ENCODE measurements around the gene NETO2.
"Not testable (repeated sequence)": the region's sequence is repeated elsewhere in the genome, so short reads cannot be mapped to it uniquely, and the experiment has no call there.

NETO2 gene

GRCh38 chr16:47134550-47134949, 9.2 kb downstream of the NETO2 start:
- no peak for DNase-seq (ENCODE audit: low read depth)

GRCh38 chr16:47132308-47132707, 11.4 kb downstream of the NETO2 start:
- no peak for DNase-seq (ENCODE audit: low read depth)

- no peak for DNase-seq (ENCODE audit: low read depth)
Measured at GRCh38 chr16:47129755-47130435, 13.8 kb downstream of the NETO2 start.

- no peak for DNase-seq (ENCODE audit: low read depth)
Measured at GRCh38 chr16:47127541-47127940, 16.2 kb downstream of the NETO2 start.

- no peak for DNase-seq (ENCODE audit: low read depth)
Measured at GRCh38 chr16:47125757-47126156, 18.0 kb downstream of the NETO2 start.

GRCh38 chr16:47113130-47113529, 30.6 kb downstream of the NETO2 start:
- no peak for DNase-seq (ENCODE audit: low read depth)

GRCh38 chr16:47110939-47111338, 32.8 kb downstream of the NETO2 start:
- no peak for DNase-seq (ENCODE audit: low read depth)

- no peak for DNase-seq (ENCODE audit: low read depth)
Measured at GRCh38 chr16:47109361-47109760, 34.4 kb downstream of the NETO2 start.

- DNase-seq (ENCODE audit: low read depth) = not testable (repeated sequence)
Measured at GRCh38 chr16:47102921-47103320, 40.8 kb downstream of the NETO2 start.

- DNase-seq (ENCODE audit: low read depth) = not testable (repeated sequence)
Measured at GRCh38 chr16:47097154-47097553, 46.6 kb downstream of the NETO2 start.

GRCh38 chr16:47096297-47096696, 47.4 kb downstream of the NETO2 start:
- DNase-seq (ENCODE audit: low read depth) = no peak

- no peak for DNase-seq (ENCODE audit: low read depth)
Measured at GRCh38 chr16:47084198-47084597, 59.5 kb downstream of the NETO2 start.

- DNase-seq (ENCODE audit: low read depth) = no peak
Measured at GRCh38 chr16:47082099-47082865, 61.5 kb downstream of the NETO2 start.

GRCh38 chr16:47081115-47081514, 62.6 kb downstream of the NETO2 start:
- DNase-seq (ENCODE audit: low read depth) = no peak

GRCh38 chr16:47079860-47080259, 63.9 kb downstream of the NETO2 start:
- no peak for DNase-seq (ENCODE audit: low read depth)

GRCh38 chr16:47073223-47074155, 70.3 kb downstream of the NETO2 start:
- DNase-seq (ENCODE audit: low read depth) = no peak

- no peak for DNase-seq (ENCODE audit: low read depth)
Measured at GRCh38 chr16:47072158-47072557, 71.6 kb downstream of the NETO2 start.

GRCh38 chr16:47069841-47070584, 73.7 kb downstream of the NETO2 start:
- DNase-seq (ENCODE audit: low read depth) = no peak

GRCh38 chr16:47069313-47069712, 74.4 kb downstream of the NETO2 start:
- no peak for DNase-seq (ENCODE audit: low read depth)

GRCh38 chr16:47067203-47067602, 76.5 kb downstream of the NETO2 start:
- DNase-seq (ENCODE audit: low read depth) = no peak

GRCh38 chr16:47065766-47066688, 77.7 kb downstream of the NETO2 start:
- DNase-seq (ENCODE audit: low read depth) = no peak
